ENCODE data around the gene ALDH1L2.
"Not testable (repeated sequence)": the region's sequence is repeated elsewhere in the genome, so short reads cannot be mapped to it uniquely, and the experiment has no call there.

The ALDH1L2 gene

DNA sequence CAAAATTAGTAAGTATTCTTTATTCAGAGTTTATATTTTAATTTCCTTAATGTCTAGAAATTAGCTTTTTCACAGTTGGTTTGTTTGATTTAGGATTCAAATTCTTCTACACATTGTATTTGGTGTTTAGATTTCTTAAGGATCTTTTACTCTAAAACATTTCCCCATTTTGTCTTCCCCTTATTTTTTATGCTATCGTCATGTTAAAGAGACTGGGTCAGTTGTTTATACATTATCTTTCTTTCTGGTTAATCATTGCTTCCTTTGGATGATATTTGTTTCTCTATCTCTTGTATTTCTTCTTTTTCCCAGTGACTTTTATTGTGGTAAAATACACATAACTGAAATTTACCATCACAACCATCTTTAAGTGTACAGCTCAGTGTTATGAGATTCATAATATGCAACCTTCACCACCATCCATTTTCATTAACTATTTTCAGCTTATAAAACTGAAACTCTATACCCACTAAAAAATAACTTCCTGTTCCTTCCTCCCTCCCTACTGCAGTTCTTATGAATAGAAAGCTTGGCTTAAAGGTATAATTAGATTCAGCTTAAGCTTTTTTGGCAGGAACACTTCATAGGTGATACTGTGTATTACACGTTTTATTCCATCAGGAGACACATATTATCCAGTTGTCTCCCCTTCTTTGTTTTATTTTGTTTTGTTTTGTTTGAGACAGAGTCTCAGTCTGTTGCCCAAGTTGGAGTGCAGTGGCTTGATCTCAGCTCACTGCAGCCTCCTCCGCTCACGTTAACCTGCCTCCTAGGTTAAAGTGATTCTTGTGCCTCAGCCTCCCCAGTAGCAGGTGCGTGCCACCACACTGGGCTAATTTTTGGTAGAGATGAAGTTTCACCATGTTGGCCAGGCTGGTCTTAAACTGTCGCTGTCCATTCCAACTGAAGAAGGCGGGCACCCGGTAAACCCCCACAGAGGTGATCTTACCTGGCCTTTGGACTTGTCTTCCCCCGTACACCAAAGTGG is 53.1 kb downstream of the ALDH1L2 start:
- no peak for DNase-seq

DNA sequence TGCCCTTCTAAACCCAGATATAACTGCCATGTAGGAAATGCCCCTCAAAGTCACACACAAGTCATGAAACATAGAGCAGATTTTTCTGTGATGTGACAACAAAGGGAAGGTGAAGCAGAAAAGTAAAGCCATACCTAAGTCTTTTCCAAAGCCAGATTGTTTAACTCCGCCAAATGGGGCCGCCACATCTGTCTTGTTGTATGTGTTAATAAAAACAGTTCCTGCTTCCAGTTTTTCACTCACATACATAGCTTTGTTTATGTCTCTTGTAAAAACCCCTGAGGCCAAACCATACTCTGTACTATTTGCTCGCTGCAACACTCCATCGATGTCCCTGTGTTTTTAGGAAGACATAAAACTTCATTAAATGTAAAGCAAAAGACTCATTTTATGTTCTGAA is 57.8 kb downstream of the ALDH1L2 start:
- DNase-seq, result no peak

DNA sequence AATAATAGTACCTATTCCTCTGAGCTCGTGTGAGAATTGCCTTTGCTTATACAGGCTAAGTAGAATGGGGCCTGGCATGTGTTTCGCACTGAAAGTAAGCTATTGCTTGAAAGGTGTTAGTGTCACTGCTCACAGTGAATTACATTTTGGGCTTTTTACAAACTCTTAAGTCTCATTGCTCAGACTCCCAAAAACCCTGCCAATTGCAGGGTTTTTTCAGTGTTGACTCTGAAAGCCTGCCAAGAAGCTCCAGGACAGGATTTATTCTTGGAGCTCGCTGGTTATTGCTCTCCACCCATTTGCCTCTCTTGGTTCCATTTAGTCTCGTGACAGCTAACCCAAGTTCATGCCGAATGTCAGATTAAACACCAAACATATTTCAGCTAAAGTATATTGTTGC is 58.4 kb downstream of the ALDH1L2 start:
- DNase-seq, result no peak

DNA sequence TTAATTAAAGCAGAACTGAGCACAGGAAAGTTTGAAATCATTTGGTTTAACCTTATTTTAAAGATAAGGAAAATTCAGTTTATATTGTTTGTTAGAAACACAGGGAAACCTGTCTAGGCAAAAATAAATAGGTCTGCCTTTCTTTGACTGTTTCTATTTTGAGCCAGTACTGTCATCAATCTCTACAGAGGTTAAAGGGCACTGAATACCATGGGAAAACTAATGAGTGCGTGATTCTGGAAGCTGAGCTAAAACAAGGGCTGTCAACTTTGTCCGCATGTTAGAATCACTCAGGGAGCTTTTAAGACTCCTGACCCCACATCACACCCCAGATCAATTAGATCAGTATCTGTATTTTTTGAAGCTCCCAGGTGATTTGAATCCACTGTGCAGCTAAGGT is 59.3 kb downstream of the ALDH1L2 start:
- no peak for DNase-seq

DNA sequence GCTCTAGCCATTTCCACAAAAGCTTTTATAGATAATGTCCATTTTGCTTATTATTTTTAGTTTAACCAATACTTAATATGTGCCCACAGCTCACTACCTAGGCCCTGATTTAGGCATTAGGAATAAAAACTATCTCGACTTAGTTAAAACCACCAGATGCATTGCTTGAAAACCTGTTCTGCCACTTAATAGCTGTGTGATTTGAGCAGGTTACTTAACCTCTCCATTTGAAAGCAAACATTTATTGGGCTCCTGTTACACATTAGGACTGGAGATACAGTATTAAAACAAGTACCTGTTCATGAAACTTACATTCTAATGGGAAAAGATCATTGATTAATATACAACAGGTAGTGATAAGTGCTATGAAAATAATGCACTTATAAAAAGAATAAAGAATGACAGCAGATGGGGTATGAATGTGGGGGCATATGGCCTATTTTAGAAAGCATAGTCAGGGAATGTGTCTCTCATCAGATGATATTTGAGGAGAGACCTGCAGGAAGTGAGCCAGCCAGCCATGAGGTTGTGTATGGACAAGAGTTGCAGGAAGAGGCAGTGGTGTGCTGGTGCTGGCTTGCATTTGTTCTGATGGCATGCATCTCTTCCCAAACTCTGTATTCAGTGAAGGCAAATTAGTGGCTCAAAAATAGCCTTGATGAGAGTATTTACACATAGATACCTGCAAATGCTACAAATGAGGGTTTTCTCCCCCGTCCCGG is 63.9 kb downstream of the ALDH1L2 start:
- no peak for DNase-seq

DNA sequence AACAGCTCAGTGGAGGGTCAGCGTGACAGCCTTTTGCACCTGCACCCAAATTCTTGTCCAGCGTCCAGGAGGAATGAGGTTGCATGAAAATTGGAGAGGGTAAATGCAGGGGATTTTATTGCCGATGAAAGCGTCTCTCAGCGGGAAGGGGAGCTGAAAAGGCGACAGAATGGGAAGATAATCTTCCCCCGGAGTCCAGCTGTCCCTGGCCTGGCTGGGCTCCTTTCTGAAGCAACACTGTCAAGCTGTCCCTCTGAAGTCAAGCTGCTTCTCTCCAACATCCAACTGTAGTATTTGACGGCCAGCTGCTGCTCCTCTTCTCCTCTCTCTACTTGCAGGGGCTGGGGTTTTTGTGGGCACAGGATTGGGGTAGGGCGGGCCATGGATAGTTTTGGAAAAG is 65.5 kb downstream of the ALDH1L2 start:
- DNase-seq, result no peak

DNA sequence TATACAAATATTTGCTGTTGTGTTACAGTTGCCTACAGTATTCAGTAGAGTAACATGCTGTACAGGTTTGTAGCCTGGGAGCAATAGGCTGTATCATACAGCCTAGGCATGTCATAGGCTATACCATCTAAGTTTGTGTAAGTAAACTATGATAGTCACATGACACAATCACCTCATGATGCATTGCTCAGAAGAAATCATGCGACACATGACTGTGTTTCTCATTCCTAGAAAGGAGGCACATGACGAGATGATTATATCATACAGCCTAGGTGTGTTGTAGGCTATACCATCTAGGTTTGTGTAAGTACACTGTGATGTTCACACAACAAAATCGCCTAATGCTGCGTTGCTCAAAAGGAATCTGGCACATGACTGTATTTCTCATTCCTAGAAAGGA is 66.2 kb downstream of the ALDH1L2 start:
- DNase-seq, result no peak

DNA sequence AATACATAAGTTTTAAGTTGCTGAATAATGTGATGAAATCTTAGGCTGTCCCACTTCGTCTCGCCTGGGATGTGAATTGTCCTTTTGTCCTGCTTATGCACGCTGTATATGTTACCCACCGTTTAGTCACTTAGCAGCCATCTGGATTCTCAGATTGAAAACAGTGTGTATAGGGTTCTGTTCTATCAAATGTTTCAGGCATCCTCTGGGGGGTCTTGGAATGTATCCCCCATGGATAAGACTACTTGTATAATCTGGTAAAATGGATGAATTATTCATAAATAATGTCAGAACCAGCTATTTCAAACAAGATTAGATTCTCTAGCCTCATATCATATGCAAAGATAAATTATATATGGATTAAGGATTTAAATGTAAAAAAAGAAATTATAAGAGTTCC is 68.7 kb downstream of the ALDH1L2 start:
- DNase-seq, result no peak

DNA sequence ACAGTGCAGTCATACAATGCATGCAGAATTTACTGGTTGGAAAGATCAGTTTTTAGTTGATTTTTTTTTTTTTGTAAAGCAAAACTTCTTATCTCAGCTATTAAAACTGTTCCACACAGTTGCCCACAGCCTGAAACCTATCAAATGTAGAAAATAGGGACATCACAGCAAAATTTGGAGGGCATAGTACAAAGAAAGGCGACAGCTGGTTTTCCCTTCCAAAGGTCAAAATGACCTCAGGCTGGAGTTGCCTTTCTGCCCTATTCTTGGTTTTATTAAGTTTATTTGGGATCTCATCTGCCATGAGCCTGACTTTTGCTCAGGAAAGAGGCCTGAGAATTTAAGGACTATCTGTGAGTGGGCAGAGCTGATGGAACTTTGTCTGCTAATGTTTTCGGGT is 69.7 kb downstream of the ALDH1L2 start:
- DNase-seq, result no peak

DNA sequence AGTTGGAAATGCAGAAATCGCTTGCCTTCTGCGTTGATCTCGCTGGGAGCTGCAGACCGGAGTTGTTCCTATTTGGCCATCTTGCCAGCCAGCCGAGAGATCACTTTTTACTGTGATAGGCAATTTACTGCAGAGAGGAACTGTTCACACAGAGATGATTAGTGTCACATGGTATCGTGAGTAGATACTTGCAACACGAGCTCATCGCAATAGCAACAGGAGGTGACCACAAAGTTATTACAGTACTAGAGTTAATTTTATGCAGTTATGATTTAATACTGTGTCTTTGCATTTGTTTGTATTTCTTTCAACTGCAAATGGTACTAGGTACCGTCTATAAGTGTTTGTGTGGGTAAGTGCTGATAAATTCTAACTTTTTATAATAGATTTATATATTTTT is 70.4 kb downstream of the ALDH1L2 start:
- DNase-seq, result no peak

DNA sequence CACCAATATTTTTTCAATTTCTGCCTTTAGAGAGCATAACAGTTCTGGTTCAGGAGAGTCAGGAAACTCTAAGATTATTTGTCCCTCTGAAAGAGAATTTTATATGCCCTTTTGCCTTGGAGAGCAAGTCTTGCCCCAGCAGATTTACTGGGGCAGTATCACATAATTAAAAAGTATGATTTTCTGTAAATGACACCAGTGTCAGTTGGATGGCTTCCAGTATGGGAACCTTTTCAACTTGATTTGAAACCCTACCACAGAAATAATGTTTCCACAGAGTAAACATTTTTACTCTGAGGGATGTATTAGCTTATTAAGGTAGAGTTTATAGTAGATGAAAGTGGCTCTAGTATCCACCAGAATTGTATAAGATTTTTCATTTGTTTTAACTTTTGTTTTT is 82.8 kb downstream of the ALDH1L2 start:
- DNase-seq, result no peak

DNA sequence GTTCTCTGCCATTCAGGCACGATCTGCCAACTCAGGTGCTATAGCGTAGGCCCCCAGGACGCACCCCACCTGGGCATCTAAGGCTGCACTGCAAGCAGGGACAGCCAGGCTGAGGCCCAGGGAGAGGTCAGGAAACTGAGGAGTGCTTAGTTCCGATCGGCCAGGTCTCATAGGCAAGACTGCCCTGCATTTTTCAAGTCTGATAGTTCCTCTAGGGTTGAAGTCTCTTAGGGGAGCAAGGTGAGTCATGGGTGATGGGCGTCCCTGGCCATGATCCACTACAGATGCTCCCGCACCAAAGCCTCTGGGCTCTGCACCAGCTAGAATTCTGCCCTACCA is 84.9 kb downstream of the ALDH1L2 start:
- DNase-seq, result no peak

DNA sequence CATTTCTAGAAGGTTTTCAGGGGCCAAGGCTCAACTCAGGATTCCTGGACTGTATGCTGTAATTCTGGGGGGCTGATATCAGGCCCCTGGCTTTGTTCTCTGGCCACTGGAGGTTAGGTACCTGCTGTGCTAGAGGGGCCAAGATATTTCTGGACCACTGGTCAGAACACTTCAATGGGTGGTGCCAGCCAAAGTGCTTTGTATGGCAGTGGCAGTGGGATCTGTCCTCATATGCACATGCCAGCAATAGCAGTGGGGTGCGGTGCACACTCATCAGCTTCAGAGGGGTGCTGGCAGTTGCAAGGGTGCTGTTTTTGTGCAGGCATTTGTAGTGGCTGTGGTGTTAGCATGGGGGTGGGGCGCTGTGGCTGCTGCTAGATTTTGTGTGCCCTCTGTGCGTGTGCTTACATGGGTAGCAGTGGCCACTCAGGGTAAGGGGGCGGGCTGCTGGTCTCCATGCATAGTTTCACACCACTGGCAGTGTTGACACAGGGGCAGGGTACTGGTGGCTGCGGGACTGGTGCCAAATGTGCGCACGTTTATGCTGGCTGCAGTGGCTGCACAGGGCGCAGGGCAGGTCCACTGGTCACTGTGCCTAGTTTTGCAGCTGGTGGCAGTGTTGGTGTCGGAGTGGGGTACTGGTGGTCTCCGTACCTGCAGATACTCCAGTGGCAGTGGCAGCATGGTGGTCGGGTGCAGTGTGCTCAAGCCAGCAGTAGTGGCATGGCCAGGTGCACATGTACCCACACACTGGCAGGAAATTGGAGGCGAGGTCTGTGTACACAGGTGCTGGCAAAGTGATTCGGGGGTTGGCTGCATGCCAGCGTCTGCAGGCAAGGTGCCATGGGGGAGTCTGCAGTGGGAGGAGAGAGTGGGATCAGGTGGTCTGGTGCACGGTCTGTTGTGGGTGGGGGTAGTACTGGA is 85.6 kb downstream of the ALDH1L2 start:
- no peak for DNase-seq

DNA sequence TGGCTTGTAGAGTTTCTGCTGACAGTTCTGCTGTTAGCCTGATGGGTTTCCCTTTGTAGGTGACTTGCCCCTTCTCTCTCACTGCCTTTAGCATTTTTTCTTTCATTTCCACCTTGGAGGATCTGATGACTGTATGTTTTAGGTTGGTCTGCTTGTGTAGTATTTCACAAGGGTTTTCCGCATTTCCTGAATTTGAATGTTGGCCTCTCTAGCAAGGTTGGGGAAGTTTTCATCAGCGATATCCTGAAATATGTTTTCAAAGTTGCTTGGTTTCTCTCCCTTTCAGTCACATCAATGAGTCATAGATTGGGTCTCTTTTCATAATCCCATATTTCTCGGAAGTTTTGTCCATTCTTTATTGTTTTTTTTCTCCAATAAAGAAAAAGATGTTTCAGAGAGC is 86.7 kb downstream of the ALDH1L2 start:
- no peak for DNase-seq

DNA sequence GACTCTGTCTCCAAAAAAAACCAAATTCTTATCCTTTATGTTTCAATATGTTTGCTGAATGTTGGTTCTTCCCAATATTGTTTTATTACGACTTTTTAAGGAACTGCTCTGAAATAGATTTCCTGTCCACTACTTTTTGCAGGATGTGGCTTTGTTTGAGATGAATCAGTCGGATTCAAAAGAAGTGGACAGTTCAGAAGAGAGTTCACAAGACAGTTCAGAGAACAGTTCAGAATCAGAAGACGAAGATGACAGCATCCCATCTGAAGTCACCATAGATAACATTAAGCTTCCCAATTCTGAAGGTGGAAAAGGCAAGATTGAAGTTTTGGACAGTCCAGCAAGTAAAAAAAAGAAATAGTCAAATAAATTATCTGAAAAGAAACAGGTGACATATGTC is 89.9 kb downstream of the ALDH1L2 start:
- DNase-seq, result no peak

DNA sequence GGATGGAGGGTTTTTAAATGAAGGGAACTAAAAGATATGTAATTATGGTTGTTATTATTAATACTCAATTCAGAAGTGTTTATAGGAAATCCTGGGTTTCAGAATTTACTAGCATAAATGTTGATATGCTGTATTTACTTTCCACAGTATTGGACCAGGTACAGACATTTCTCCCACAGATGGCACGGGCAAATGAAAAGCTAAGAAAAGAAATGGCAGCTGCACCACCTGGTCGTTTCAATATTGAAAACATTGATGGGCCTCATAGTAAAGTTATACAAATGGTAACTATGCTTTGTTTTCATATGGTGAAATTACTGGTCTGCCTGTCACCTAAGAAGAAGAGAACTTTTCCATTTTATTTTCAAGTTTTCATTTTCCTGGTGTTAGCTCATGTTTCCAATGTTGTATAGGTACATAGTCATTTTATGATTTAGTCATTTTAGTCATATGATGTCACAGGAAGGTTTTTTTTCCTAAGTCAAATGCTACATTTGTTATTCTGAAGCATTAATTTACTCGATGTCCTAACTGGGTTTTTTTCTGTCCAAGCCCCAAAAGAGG is 92.6 kb downstream of the ALDH1L2 start:
- no peak for DNase-seq

DNA sequence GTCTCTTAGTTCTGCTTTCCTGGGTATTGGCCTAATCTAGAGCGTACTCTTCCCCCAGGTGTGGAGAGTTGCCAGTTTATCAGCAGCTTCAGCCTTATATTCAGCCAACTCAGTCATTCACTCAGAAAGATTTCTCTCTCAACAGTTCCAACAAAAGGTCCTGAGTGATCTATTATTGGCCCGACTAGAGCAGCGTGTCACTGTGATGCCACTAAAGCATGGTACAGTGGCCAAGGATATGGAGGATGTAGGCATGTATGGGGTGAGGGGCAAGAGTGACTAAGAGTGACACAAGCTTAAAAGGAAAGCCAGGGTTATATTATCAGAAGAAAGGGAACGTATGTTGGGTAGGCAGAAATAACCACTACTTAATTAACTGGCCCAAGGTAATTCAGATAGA is 93.3 kb downstream of the ALDH1L2 start:
- no peak for DNase-seq

DNA sequence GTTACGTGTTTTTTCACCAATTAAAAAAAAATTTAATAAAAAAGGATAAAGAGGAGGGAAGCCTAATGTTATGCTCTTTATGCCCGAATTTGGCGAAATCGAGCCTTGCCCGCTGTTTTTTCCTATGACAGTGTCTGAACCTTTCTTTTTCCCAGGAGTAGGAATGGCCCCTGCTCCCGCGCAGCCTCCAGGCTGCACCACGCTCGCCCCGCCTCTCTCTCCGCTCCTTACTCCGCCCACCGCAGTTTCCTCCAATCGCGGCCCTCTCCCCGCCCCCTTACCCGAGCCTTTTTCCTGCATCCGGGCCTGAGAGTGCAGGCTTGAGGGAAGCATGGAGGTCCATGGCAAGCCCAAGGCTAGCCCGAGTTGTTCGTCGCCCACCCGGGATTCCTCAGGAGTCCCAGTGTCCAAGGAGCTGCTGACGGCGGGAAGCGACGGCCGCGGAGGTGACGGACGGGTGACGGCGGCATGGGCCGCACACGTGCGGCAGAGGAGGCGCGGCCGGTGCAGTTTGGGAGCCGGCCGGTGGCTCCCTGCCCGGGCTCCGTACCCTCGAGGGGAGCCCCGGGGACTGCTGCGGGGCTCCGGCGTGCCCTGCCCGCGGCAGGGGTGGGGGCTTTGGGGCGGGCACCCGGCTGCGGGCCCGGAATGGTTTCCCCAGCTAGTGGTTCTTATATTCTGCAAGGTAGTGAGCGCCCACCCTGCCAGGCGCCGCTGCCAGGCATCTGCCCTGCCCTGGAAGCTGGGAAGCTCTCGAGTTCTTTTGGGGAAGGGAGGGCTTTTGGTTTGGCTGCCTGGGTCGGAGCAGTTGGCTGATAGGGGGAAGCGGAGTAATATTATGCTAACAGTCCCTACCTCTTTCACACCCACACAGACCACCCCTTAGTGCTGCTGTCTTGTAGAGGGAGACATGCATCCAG is 98.0 kb downstream of the ALDH1L2 start, which contains the start of gene NOPCHAP1:
Gene NOPCHAP1 (plus strand): TSS at position 295 of the 920 bp plus-strand sequence. CDS start 37 bp downstream, at position 332.
- peak; percentile 67 to 83 (median 75) for DNase-seq

DNA sequence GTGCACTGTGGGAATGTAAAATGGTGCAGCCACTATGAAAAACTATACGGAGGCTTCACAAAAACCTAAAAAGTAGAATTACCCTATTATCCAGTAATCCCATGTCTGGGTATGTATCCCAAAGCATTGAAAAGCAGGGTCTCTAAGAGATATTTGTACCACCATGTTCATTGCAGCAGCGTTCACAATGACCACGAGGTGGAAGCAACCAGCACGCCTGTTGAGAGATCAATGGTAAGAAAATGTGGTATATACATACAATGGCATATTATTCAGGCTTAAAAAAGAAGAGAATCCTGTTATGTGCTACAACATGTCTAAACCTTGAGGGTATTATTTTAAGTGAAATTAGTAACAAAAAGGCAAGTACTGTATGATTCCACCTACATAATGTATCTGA is 99.1 kb downstream of the ALDH1L2 start:
- no peak for DNase-seq

DNA sequence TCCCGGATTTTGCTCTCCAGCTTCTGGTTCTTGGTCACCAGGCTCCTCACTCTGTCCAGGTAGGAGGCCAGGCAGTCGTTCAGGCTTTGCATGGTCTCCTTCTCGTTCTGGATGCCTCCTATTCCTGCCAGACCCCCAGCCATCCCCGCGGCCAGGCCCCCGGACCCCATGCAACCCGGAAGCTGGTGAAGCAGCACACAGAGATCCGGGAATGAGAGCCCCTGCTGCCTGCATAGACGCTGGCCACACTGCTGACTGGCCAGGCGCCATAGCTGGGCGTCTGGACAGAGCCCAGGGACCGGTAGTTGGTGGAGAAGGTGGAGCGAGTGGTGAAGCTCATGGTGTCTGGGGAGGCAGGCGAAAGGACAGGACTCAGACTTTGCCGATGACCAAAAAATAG is 106.6 kb downstream of the ALDH1L2 start:
- DNase-seq, result not testable (repeated sequence)

DNA sequence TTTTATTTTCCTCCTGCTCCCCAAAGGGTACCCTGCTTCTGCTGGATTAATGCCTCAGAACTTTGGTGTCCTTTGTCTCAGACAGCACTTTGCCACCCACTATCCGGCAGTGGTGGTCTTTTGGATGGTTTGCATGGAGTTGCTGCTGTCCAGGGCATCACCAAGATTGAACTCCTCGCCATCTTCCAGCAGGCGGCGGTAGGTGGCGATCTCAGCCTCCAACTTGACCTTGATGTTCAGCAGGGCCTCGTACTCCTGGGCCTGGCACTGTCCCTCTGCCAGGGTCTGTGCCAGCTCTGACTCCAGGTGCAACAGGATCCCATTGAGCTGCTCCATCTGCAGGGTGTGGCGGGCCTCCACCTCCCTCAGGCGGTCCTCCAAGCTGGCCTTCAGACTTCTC is 107.6 kb downstream of the ALDH1L2 start:
- DNase-seq, result no peak

Measured in stimulated activated naive CD4-positive, alpha-beta T cell (primary cell).